Pulmonary artery endothelial cell (primary cell): ENCODE data around the gene MANF. TPM values are rescaled to one million over a fixed set of nuclear protein-coding genes. Genes with fewer than 3 reads are reported as not detected.
"Not testable (repeated sequence)": the region's sequence is repeated elsewhere in the genome, so short reads cannot be mapped to it uniquely, and the experiment has no call there.

Experiments
- DNase-seq: peaks from one replicate; pipeline ENCODE4 v3.0.0-alpha.2; 2011; ENCODE audit warnings: low read depth, low spot score
- total RNA-seq: library from RNA; depleted of rRNA; stranded (reverse); fragments of >200 nt; gene quantifications from 2 replicates; pipeline ENCODE4 v1.2.3, GENCODE V29; 2014

MANF gene
- total RNA-seq = 107 and 182 TPM in 2 replicates

DNA sequence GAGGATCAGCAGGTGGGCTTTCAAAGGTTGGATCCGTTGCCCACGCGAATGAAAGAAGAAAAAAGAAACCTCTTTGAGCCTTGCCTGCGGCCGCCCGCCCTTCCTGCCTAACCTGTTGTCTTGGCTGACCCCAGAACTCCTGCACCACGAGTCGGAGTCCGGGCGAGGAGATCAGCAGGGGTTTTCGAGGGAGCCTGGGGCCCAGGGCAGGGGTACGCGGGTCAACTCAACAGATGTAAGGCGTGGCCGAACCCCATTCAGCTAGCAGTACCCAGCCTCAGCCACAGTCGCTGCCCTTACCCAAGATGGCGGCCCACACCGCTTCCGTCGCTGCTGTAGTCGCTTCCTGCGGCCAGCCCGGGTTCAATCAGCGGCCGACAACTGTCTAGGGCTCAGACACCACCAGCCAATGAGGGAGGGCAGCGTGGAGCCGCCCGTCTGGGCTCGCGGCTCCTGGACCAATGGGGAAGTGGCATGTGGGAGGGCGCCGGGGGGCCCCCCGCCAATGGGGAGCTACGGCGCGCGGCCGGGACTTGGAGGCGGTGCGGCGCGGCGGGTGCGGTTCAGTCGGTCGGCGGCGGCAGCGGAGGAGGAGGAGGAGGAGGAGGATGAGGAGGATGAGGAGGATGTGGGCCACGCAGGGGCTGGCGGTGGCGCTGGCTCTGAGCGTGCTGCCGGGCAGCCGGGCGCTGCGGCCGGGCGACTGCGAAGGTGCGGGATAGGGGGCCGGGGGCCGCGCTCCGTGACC, at the start of gene MANF:
Gene MANF (plus strand): TSS at position 566 of the 748 bp plus-strand sequence. CDS start 52 bp downstream, at position 618.
- peak; percentile 95 for DNase-seq

GRCh38 chr3:51336261-51336660, 48.8 kb upstream of the MANF start:
- DNase-seq = no peak

GRCh38 chr3:51337666-51338065, 47.4 kb upstream of the MANF start:
- no peak for DNase-seq

DNA sequence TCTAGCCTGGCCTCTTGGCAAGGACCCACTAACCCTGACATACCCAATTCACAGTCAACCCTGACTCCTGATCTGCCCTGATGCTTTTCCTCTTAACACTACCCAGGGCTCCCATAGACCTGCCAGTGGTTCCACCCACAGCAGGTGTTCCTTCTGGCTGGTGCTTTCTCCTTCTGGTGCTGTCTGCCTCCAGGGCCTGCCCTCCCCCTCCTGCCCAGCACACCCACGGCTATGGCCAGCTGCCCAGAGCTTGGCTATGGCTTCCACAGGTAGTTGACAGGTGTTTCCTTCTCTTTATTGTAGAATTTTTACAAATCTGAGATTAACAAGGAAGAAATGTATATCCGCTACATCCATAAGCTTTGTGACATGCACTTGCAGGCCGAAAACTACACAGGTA, 46.5 kb upstream of the MANF start:
- no peak for DNase-seq

GRCh38 chr3:51340013-51340829, 44.9 kb upstream of the MANF start:
- DNase-seq = peak; percentile 79

DNA sequence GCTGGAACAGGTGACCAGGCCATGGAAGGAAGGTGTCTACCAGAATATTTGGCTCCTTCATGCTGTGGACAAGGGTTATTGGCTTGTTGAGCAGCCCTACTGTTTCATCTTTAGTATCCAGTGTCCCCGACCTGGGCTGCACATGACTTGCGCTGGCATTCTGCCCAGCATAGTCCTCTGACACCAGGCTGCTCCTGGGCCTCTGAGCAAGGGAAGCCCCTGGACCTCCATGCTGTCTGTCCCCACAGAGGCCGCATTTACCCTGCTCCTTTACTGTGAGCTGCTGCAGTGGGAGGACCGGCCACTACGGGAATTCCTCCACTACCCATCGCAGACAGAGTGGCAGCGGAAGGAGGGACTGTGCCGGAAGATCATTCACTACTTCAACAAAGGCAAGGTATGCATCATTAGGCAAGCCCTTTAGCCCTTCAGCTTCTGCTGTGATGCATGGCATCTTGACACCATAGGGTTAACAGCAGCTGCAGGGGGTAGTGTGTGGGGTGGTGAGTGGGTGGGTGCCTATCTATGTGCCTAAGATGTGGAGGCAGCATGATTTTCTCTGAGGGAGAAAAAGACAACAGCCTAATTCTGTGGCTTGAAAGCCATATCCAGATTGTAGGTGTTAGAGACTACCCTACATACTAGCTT, 44.0 kb upstream of the MANF start:
- DNase-seq = no peak

DNA sequence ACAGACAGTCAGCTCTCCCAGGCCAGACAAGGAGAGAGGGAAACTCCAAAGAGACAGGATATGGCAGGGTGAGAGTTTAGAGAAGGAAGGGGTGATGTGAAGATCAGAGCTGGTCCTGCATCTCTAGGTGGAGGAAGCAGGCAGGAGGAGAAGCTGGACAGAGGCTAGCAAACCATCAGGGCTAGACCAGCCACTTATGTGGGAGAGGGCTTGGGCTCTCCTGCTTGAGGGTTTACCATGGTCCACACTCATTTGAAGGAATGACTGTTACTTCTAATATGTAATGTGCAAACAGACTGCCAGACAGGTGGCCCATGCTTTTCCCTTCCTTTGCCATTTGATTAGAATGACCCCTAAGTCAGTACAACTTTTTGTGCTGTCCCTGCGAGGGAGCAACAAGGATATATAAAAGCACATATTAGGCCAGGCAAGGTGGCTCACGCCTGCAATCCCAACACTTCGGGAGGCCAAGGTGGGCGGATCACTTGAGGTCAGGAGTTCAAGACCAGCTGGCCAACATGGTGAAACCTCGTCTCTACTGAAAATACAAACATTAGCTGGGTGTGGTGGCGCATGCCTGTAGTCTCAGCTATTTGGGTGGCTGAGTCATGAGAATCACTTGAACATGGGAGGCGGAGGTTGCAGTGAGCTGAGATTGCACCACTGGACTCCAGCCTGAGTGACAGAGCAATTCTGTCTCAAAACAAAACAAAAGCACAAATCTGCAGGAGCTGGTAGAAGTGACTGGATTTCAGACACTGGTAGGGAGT, 41.0 kb upstream of the MANF start:
- no peak for DNase-seq

DNA sequence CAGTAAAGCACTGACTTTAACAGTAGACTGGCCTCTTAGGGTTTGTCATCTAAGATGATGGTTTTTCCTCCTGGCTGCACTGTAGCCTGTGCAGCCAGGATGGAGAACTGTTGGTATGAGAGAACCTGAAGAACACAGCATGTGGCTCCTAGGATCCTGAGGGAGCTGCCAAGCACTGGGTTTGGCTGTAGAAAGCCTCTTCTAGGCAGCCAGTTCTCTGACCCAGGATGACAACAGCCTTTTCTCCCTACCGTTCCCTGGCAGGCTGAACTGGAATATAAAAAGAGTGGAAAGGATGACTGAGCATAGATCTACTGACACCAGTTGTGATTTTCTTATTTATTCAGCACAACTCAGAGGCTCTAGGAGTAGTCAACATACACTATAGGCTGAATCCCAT, 34.3 kb upstream of the MANF start:
- DNase-seq = no peak

- DNase-seq = no peak
These were observed 32.0 kb upstream of the MANF start for GRCh38 chr3:51353131-51353530.

- DNase-seq = no peak
These were observed 31.4 kb upstream of the MANF start for GRCh38 chr3:51353691-51354090.

DNA sequence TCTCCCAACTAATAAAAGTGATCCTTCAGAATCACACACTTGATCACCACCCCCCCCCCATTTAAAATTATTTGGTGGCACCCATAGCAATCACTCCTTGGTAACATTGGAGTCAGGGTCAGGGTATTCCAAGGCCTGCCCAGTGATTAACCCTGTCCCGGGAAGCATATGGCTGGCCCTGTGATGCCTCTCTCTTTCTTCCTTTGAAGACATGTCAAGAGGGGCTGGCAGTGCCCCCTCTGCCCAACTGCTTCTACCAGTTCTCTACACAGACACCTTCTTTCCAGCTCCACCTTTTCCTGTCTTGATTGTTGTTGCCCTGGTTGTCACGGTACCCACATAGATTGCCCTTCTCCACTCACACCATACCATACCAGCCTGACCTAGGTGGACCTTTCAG, 30.9 kb upstream of the MANF start:
- DNase-seq = no peak

- DNase-seq = no peak
These were observed 30.1 kb upstream of the MANF start for GRCh38 chr3:51354731-51355615.

- no peak for DNase-seq
These were observed 29.1 kb upstream of the MANF start for GRCh38 chr3:51355891-51356578.

- DNase-seq = no peak
These were observed 27.2 kb upstream of the MANF start for GRCh38 chr3:51357856-51358255.

- DNase-seq = no peak
These were observed 26.1 kb upstream of the MANF start for GRCh38 chr3:51358981-51359380.

DNA sequence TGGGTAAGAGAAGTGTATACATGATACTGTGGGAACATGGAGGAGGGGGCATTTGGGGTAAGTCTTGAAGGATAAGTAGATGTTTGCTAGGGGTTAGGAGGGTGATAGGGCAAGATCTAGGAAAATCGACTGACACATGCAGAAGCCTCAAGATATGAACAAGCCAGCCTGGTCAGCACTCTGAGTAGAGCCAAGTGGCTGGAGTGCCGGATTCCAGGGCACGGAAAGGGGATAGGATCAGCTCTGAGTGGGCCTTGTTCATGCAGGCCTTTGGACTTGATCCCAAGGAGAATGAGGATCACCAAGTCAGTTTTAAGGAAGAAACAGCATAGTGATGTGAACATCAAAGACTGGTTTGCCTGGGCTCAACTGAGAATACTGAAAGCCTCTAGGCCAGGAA, 24.3 kb upstream of the MANF start:
- no peak for DNase-seq

- no peak for DNase-seq
These were observed 23.3 kb upstream of the MANF start for GRCh38 chr3:51361746-51362145.

GRCh38 chr3:51362476-51362875, 22.6 kb upstream of the MANF start:
- DNase-seq = no peak

- not testable (repeated sequence) for DNase-seq
These were observed 16.8 kb upstream of the MANF start for GRCh38 chr3:51368276-51368675.
